SK-N-DZ (cell line): ENCODE measurements around the gene TLR7. TPM values are rescaled to one million over a fixed set of nuclear protein-coding genes. Genes with fewer than 3 reads are reported as not detected.

ENCODE experiments used
- DNase-seq: peaks from one replicate; pipeline ENCODE4 v3.0.0-alpha.2; 2015; ENCODE audit warnings: low spot score
- polyA plus RNA-seq, 2 experiments: library from polyadenylated mRNA; depleted of rRNA; stranded (reverse); fragments of >200 nt; gene quantifications; 2 replicates each; pipeline ENCODE4 v1.2.3, GENCODE V29; 2014

TLR7 gene
- not detected in 2 replicates for polyA plus RNA-seq (2014; cell fraction: cytosol; rRNA removed)
- polyA plus RNA-seq (2014; cell fraction: nucleus; rRNA removed): not detected in 2 replicates

- DNase-seq: no peak
These were observed at the start of gene TLR7 for GRCh38 chrX:12866451-12867377. TSS of gene TLR7 (plus strand) at chrX:12867072. CDS start at chrX:12867579, 507 bp downstream.

- DNase-seq: no peak
These were observed 49.3 kb upstream of the TLR7 start for GRCh38 chrX:12817528-12817927.

GRCh38 chrX:12819222-12819621, 47.6 kb upstream of the TLR7 start:
- no peak for DNase-seq

DNA sequence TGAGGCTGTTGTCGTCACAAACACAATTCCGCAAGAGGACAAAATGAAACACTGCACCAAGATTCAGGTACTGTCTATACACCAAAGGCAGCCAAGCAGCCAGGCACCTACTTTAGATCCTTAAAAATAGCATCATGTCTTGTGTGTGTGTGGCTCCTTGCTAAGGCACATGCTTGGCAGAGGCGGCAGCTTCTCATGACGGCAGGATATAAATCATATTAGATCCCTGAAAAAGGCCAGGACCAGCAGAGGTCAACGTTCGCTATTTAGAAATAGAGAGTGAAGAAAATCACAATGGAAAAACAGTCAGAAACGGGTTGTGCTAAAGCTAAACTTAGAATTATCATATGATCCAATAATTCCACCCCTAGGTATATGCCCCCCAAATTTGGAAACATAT, 46.1 kb upstream of the TLR7 start:
- DNase-seq: no peak

DNA sequence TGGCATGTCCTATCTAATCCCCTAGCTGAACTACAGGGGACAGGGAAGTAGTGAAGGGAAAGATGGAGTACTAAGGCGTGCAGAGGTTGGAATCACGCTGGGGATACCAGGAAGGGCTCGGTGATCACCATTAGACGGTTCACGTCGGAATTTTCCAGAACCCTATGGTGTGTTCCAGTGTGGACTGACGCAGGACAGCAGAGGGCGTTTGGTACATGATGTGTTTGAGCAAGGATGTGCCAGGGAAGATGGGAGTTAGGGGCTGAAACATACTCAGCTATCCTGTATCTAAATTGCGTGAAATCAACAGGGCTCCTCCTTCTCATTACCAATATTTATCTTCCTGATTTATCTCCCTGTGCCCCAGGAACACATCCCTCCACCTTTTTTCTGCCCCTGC, 41.9 kb upstream of the TLR7 start:
- DNase-seq: no peak

GRCh38 chrX:12825801-12826200, 41.1 kb upstream of the TLR7 start:
- DNase-seq: no peak

GRCh38 chrX:12843061-12843667, 23.7 kb upstream of the TLR7 start:
- DNase-seq: no peak

DNA sequence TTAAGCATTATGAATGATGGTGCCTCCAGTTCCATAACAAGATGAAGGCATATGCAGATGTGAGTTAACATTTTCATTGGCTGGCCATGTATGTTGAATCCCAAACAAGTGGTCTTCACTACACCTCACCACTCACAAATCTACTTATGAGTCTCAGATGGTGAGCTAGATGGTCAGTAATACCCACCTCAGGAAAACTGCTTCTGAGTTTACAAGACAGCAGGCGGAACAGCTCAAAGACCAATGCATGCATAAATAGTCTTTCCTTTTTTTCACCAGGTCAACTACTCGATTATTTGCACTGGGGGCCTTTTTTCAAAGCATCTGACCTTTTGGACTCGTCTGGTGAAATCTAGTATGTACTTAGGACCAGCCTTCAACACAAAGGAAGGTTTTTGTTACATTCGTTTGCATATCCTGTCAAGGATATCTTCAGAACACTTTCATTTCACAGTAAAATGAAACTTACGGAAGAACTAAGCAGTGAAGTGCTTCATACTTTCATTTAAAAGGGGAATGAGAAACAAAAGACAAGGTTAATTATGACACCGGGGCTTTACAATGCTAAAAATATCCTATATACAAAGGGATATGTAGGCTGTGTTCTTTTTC, 23.1 kb upstream of the TLR7 start:
- DNase-seq: no peak

DNA sequence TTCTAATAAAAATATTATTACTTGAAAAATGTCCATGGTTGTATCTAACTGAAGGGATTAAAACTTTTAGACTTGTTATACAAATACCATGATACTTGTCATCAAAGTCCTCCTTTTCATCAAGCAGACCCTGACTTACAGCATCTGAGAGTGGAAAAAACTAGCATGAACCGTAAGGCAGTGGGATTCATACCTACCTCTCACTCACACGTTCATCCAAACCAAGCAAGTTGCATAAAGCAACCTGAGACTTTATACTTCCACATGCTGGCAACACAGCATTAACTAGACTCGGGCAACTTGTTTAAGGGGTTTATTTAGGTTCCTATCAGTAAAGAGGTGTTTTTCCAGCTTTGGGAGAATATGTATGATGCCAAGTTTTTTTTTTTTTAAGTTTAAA, 22.6 kb upstream of the TLR7 start:
- DNase-seq: no peak

DNA sequence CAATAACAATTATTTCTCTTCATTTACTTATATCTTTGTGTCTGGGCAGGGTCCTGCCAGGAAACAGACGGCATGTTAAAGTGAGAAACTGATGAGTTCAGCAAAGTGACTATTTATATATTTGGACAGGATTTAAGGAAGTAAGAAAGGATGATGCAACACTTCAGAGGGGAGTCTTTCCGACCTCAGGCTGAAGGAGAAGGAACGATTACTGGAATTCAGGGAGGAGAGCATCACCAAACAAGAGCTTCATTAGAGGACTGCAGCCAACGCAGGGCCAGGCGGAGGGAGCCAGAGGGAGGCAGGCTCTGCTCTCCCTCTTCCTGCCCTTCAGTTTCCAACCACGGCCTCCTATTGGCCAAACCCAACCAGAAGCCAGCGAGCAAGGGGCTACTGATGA, 1.5 kb upstream of the TLR7 start:
- peak; percentile 38 for DNase-seq

DNA sequence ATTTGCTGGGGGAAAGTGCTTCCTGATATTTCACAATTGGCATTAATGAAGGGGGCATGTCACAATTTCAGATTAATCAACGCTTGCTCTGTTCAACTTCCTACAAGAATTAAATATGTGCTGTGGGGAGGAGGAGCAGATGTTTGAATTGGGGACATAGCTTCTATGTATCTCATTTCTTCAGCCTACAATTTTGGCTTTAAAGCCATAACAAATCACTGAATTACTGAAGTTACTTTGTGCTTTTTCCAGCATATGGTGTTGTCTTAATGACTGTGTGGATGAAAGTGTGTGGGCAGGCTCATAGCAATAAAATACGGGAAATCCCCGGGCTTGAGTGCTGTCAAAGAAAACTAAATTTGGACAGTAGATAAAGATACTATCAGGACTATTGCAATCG, 813 bp downstream of the TLR7 start:
- no peak for DNase-seq

DNA sequence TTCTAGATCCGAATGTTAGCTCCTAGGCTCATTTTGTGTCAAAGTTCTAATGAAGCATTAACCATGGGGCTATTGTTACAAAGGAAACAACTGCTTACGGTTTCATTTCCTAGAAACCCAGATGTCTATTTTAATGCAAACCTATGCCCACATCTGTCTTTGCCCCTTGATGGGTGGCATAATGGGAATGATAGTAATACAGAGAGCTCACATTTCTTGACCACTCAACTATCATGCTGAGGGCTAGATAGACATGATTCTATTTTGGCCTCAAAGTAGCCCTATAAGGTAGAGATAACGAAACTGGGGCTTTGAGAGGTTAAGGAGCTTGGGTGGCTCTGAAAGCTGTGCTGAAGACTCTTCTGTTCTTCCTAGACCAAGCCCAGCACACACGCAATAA, 1.9 kb downstream of the TLR7 start:
- DNase-seq: no peak

DNA sequence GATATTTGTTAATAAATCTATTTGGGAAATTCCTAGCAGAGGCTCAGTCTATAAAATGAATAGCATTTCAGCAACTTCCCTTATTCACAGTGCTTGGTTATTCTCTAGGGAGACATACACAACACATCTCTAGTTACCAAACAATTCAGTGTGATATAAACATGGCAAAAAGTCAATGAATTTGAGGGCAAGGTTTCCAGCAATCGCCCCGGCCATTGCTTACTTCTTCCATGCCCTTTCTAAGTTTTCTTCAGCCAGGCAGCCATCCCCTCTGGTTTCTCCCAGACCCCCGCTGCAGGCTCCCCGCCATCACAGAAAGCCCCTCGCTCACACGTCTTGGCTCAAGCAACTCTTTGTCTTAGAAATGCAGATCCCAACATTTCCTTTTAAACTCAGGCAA, 4.4 kb downstream of the TLR7 start:
- DNase-seq: no peak

DNA sequence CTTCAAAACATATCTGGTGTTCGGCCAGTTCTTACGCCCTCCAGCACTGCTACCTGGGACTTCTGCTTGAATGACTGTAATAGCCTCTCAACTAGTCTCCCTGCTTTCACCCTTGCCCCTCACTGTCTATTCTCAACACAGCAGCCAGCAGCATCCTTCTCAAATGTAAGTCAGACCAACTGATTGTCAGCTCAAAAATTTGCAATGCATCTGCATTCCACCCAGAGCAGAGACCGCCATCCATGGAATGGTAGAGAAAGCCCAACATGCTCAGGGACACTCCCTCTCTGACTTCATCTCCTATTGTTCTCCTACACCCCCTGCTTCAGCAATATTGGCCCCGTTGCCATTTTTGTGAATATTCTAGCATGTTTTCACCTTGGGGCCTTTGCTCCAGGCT, 5.9 kb downstream of the TLR7 start:
- no peak for DNase-seq

DNA sequence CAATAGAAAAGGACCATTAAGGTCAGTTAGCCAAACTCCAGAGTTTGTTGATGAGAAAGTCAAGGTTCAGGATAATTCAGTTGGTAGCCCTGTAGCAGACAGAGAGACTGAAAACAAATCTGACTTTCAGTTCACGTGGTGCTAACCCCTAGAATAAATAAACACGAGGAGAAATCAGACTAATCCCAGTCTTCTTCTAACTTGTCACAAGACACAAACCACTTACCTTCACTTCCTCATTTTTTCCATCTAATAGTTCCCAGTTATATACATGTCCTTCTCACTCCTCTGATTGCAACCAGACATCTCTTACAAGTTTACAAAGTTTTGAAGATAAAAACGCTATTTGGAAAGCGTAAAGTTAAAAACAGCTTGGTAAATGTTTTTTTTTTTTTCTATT, 7.7 kb downstream of the TLR7 start:
- no peak for DNase-seq

DNA sequence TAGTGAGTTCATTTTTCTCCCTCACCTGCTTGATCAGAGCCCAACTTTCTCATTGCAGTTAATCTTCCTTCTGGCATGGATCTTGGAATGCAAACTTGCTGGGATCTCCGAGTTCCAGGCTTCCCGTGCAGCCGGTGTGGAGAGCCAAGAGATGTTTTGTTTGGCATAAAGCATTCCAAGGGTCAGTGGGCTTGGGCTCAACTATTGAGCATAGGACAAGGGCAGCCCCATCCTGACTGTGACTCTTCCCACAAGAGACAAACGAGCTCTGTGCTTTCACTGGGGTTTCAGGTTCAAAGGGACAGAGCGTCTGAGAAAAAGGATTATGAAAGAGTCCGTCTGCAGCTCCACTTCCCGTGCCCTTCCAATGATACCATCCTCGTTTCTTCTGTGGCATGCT, 10.5 kb downstream of the TLR7 start:
- no peak for DNase-seq

DNA sequence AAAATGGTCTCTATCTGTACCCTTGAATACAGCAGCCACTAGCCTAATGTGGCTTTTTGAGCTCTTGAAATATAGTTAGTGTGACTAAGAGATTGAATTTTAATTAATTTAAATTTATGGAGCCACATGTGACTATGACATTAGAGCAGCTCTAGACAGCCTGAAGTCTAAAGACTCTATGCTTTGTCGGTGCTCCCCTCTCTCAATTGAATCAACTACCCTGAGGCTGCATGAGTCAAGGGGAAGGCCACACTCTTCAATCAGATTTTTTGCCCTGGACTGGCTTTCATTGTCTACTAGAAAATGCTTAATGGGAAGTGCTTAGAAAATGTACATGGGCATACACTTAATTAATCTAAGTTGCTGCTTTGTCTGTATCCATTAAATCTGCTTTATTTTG, 11.7 kb downstream of the TLR7 start:
- DNase-seq: no peak

- DNase-seq: no peak
These were observed 15.0 kb downstream of the TLR7 start for GRCh38 chrX:12881914-12882313.

- DNase-seq: no peak
These were observed 18.6 kb downstream of the TLR7 start for GRCh38 chrX:12885508-12885907.

- no peak for DNase-seq
These were observed 19.7 kb downstream of the TLR7 start for GRCh38 chrX:12886545-12886944.

GRCh38 chrX:12887141-12887540, 20.3 kb downstream of the TLR7 start:
- DNase-seq: no peak

DNA sequence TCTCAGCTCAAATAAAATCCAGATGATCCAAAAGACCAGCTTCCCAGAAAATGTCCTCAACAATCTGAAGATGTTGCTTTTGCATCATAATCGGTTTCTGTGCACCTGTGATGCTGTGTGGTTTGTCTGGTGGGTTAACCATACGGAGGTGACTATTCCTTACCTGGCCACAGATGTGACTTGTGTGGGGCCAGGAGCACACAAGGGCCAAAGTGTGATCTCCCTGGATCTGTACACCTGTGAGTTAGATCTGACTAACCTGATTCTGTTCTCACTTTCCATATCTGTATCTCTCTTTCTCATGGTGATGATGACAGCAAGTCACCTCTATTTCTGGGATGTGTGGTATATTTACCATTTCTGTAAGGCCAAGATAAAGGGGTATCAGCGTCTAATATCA, 20.9 kb downstream of the TLR7 start:
- DNase-seq: no peak

DNA sequence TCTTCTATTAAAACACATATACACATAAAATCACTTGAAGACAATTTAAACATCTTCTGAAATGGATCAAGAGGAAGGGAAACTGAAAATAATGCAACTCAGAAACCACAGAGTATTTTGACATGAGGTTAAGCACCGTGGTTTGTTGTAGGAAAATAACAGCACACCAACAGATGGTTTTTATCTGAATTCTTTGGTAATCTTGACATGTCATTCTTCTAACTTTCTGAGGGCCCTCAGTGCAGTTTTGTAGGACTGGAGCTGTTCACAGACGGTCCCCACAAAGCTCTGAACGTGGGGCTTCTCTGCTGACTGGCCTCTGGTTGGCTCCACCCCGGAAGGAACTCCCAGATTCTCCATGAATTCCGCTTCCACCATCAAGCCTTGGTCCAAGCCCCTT, 23.6 kb downstream of the TLR7 start:
- DNase-seq: no peak
